Measurements from ENCODE around the gene NOXRED1.
A peak's percentile ranks its signal among the peaks of the same experiment; 100 is the strongest.
"Not testable (repeated sequence)": the region's sequence is repeated elsewhere in the genome, so short reads cannot be mapped to it uniquely, and the experiment has no call there.

Gene NOXRED1, protein sequence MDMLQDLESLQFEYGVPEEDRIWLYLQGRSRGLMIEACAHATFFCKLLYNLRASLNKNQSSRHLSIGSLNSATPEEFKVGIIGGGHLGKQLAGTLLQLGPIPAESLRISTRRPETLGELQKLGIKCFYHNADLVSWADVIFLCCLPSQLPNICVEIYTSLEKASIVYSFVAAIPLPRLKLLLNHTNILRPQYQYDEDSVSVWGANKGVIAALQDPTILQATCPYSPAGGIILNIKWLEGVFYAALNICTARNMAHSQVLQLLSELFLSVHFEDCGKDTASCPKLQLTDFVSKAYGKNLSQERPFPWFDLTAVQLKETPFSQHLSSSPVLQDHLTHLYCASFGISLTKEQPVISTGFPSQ

GRCh38 chr14:77423423-77423822 is at the start of gene NOXRED1:
TSS of gene NOXRED1 (minus strand) at chr14:77423523. CDS start at chr14:77422889, 634 bp downstream.
- no peak for DNase-seq

GRCh38 chr14:77470224-77470870 is 47.0 kb upstream of the NOXRED1 start:
- DNase-seq, result peak; percentile 37

GRCh38 chr14:77469539-77469938 is 46.2 kb upstream of the NOXRED1 start:
- DNase-seq, result peak; percentile 27

GRCh38 chr14:77469067-77469505 is 45.8 kb upstream of the NOXRED1 start:
- peak; percentile 48 for DNase-seq

- peak; percentile 27 for DNase-seq
These were observed 44.5 kb upstream of the NOXRED1 start for GRCh38 chr14:77467801-77468200.

DNA sequence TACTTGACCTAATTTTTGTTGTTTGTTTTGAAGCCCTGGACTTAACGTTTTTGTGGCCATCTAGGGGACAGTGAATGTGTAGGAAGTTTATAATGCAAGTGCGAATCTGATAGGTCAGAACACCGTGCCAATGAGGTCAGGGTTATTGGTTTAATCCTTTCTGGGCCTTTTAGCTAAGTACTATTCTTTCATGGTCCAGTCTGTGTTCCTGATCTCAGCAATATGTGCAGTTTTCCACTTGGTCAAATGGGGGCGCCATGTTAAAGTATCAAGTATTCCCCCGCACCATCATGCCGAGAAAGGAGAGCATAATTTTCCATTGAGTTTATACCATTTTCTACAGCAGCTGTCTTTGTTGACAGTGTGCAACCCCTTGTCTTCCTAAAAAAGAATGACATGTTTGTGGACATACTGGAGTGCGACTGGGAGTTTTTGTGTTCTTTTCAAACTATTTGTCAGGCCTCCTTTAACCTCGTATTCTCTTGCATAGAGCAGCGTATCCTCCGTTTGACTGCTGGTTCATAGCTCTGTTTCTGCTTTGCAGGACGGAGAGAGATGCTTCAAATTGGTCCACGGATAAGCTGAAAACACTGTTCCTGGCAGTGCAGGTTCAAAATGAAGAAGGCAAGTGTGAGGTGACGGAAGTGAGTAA is 35.9 kb upstream of the NOXRED1 start:
- peak; percentile 82 for DNase-seq

DNA sequence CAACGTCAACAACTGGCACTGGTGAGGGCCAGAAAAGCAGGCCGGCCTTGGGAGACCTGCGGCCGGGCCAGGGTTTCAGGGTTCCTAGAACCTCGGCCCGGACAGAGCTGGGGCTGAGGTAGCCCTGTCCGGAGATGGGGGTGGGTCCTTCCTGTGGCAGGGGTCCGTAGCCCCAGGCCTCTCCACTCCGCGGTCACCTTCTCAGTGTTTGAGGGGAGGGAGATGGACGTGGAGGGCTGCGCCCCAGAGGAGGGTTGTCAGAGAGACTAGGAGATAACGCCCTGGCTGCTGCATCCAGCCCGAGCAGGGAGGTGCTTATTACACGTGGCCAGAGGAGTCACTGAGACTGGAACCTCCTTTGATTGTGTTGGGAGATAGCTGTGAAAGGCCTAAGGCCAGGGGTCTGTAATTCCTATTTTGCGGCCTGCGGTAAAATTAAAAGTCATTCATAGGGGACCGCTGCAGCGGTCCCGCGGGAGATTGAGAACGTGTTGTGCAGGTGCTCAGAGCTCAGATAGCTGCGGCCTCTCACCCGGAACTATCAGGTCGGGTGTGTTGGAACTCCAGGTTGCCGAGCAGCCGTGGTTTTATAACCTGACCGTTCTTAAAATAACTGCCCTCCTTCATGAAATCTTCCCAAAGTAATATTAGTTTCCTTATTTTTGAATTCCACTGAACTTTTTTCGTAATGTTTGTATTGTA is 35.1 kb upstream of the NOXRED1 start:
- peak; percentile 77 for DNase-seq

- peak; percentile 97 for DNase-seq
These were observed 34.4 kb upstream of the NOXRED1 start, which contains the start of the genes AHSA1 and VIPAS39 for GRCh38 chr14:77457522-77458248. TSS of gene AHSA1 (plus strand) at chr14:77458093. CDS start at chr14:77458190, 97 bp downstream. TSS of gene VIPAS39 (minus strand) at chr14:77457601. CDS start at chr14:77454102, 3,499 bp downstream.

- no peak for DNase-seq
These were observed 33.8 kb upstream of the NOXRED1 start for GRCh38 chr14:77457115-77457521.

DNA sequence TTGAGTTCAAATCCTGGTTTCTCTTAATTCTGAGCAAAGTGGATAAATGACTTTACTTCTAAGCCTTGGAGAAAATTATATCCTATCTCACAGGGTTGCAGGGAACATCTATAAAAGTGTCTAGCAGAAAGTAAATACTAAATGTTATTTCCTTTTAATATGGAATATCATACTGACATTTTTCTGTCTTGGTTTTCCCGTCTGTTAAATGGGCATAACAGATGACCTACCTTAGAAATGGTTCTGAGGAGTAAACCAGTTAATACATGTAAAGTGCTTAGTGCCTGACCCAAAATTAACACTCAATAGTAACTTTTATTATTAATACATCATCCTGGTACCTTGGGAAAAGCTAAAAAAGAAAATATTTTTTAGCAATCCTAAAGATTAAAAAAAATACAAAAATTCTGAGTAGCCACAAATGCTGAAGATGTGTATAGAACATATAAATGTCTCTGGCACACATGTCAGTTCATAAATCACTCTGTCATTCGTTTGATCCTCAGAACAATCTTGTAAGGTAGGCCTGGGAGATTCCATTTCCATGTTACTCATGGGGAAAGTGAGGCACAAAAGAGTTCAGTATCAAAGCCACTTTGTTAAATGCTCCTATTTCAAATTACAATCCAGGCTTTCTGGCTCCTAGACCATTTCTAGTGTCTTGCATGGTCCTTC is 32.8 kb upstream of the NOXRED1 start:
- no peak for DNase-seq

- DNase-seq, result no peak
These were observed 18.9 kb upstream of the NOXRED1 start for GRCh38 chr14:77442196-77442595.

GRCh38 chr14:77439861-77440260 is 16.5 kb upstream of the NOXRED1 start:
- no peak for DNase-seq

DNA sequence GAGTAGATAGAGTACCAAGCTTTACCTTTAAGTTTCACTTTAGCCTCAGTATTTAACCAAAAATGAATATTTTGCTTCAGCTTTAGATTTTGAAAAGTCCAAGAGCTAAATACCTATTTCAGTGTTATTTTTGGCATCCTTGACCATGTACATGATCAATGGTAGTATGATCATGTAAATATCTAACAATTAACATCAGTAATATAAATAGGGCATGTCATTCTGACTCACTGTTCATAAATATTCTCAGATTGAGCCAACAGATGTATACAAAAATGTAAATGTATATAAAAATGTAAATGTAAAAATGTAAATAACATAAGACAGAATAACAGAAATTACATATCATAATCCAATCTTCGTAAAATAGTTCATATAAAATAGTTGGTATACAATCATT is 15.3 kb upstream of the NOXRED1 start:
- no peak for DNase-seq

DNA sequence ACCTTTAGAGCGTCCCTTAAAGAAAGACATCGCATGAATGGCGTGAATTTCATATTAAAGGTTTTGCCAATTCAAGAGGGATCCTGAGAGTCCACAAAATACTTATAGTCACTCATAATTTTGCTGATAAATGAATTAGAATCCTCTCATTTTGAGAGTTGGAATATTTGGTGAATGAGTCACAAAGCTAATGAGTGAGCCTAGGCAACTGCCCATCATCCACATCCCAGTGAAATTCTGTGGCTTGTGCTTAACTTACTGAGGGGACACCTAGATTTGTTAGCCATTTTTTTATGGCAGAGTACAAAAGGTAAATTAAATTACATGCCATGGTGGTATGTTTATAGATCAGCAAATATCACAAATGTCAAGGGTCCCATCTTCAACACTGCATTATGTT is 12.7 kb upstream of the NOXRED1 start:
- no peak for DNase-seq

DNA sequence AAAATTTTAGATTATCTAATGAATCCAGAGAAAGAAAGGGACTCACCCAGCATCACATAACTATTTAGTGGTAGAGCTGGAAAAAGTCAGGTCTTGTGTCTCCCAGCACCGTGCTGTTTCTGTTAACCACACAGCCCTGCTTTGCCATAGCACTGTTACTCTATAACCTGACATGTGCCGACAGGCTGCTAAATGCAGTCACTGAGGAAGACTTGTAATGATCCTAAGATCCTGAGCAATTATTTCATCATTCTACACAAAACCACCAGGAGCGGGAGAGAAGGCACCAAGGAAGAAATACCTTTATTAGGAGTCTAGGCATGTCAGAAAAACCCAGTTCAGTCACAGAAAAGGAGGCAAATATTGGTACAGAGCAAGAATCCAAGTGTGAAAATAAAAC is 3.1 kb upstream of the NOXRED1 start:
- no peak for DNase-seq

GRCh38 chr14:77424862-77425261 is 1.5 kb upstream of the NOXRED1 start:
- DNase-seq, result no peak

- DNase-seq, result no peak
These were observed 2.1 kb downstream of the NOXRED1 start for GRCh38 chr14:77421201-77421600.

GRCh38 chr14:77416836-77417235 is 6.5 kb downstream of the NOXRED1 start:
- DNase-seq, result no peak

DNA sequence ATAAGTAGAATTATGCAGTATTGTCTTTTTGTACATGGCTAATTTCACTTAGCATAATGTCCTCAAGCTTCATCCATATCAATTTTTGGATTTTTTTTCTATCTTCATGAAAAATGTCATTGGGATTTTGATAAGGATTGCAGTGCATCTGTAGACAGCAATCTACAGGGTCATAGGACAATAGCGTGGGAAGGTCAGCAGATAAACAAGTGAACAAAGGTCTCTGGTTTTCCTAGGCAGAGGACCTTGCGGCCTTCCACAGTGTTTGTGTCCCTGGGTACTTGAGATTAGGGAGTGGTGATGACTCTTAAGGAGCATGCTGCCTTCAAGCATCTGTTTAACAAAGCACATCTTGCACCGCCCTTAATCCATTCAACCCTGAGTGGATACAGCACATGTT is 7.2 kb downstream of the NOXRED1 start:
- not testable (repeated sequence) for DNase-seq

- DNase-seq, result not testable (repeated sequence)
These were observed 7.8 kb downstream of the NOXRED1 start for GRCh38 chr14:77415403-77416030.

GRCh38 chr14:77409131-77409533 is 14.2 kb downstream of the NOXRED1 start:
- no peak for DNase-seq
